GM23248 (cell line): ENCODE measurements around the gene ADAM12.

Source experiments
- EZH2 ChIP-seq: fragments of 200-600 bp; sonication (generic); IDR thresholded peaks from 2 replicates; pipeline ENCODE4 v1.6.1; 2018; ENCODE audit warnings: antibody characterized with exemption, mild to moderate bottlenecking; ENCODE audit not compliant: insufficient read depth, poor library complexity, severe bottlenecking
- EZH2phosphoT487 ChIP-seq: fragments of 200-600 bp; sonication (generic); IDR thresholded peaks from 2 replicates; pipeline ENCODE4 v1.6.1; 2018; ENCODE audit warnings: antibody characterized with exemption, moderate library complexity, mild to moderate bottlenecking, low read depth; ENCODE audit not compliant: insufficient read depth

- TF ChIP-seq EZH2phosphoT487 (no peak), EZH2 (no peak)
Observed at GRCh38 chr10:126255313-126255712, 133.0 kb downstream of the ADAM12 start.
